ENCODE data around the gene IRX4.

- no peak for TF ChIP-seq EZH2 (IDR thresholded peaks at IDR 0.05; ENCODE audit: borderline replicate concordance, low read depth, low read length, severe bottlenecking)
- no peak for TF ChIP-seq CTCF (IDR thresholded peaks at IDR 0.05; ENCODE audit: borderline replicate concordance, extremely low read depth, low read length, poor library complexity, severe bottlenecking)
These were observed 52.0 kb downstream of the IRX4 start for GRCh38 chr5:1830571-1831228.

Data from DND-41 (cell line).